HCT116 (cell line): Measurements from ENCODE around the gene NACC2. TPM values are rescaled to one million over a fixed set of nuclear protein-coding genes. Genes with fewer than 3 reads are reported as not detected.

ENCODE experiments used
- ATAC-seq: fragments of 200-7000 bp; cut with Tn5 transposase; 2 replicates; pipeline ENCODE4 v1.9.1; 2020; ENCODE audit warnings: mild to moderate bottlenecking, moderate library complexity
- BruUV-seq: library from RNA; stranded (reverse); fragments of 400-500 nt; replicated peaks from 2 replicates; lab custom pipeline; 2021; lab: Mats Ljungman, UMichigan
- CTCF ChIA-PET: fragments of 300-600 bp; sonication (Branson Sonifier 250); formaldehyde crosslinking; loops from one replicate; lab custom pipeline; 2021; ENCODE audit warnings: antibody characterized with exemption; lab: Charles Lee
- POLR2A ChIA-PET: fragments of 300-600, 350-600 bp; sonication (Branson Sonifier 250); formaldehyde crosslinking; loops from one replicate; lab custom pipeline; 2021; ENCODE audit warnings: antibody characterized with exemption; lab: Charles Lee
- RAD21 ChIA-PET, 2 experiments: fragments of 300-600 bp; sonication (Branson Sonifier 250); formaldehyde crosslinking; loops; one replicate each; lab custom pipeline; 2023; ENCODE audit warnings: low total read pairs in 2 of 2; ENCODE audit not compliant: uncharacterized antibody in 2 of 2, unreplicated experiment in 2 of 2, low non-redundant PET in 1 of 2; lab: Charles Lee
- DNase-seq: peaks from one replicate; pipeline ENCODE4 v3.0.0-alpha.2; 2010; ENCODE audit warnings: low read depth, low spot score
- H2AFZ ChIP-seq: fragments of 200-600 bp; shearing (Covaris generic), sonication (generic); 2 replicates; pipeline ENCODE4 v1.6.1; 2017; ENCODE audit warnings: low read depth, mixed run types, mixed read lengths, antibody characterized with exemption, low read length; ENCODE audit not compliant: poor library complexity, severe bottlenecking
- H3K27ac ChIP-seq: 2 replicates; pipeline ENCODE4 v1.5.1; 2012; ENCODE audit warnings: low read depth, low read length
- H3K27me3 ChIP-seq: fragments of 200-600 bp; sonication (generic); 2 replicates; pipeline ENCODE4 v1.6.1; 2016; ENCODE audit warnings: mixed run types, low read length, mixed read lengths; ENCODE audit not compliant: insufficient read depth
- H3K36me3 ChIP-seq, 2 experiments: fragments of 200-500 bp in 1 of 2; fragments of 200-600 bp in 1 of 2; sonication (Bioruptor generic) in 1 of 2; sonication (generic) in 1 of 2; 2 replicates each; pipeline versions ENCODE4 v1.5.1 to v1.6.1; 2014 to 2016; ENCODE audit warnings: low read length in 2 of 2, inconsistent platforms in 1 of 2, mixed read lengths in 1 of 2, mixed run types in 1 of 2; ENCODE audit not compliant: insufficient read depth in 2 of 2, control insufficient read depth in 1 of 2
- H3K4me1 ChIP-seq, 2 experiments: fragments of 200-600 bp in 1 of 2; sonication (generic) in 1 of 2; 2 replicates each; pipeline versions ENCODE4 v1.5.1 to v1.6.1; 2012 to 2017; ENCODE audit warnings: low read length in 2 of 2, inconsistent platforms in 1 of 2, mild to moderate bottlenecking in 1 of 2, mixed read lengths in 1 of 2, mixed run types in 1 of 2, moderate library complexity in 1 of 2; ENCODE audit not compliant: insufficient read depth in 2 of 2, control insufficient read depth in 1 of 2
- H3K4me2 ChIP-seq: fragments of 200-600 bp; sonication (generic); 2 replicates; pipeline ENCODE4 v1.6.1; 2017; ENCODE audit warnings: mixed run types, low read length, mixed read lengths
- H3K4me3 ChIP-seq, 2 experiments: fragments of 200-600 bp in 1 of 2; sonication (generic) in 1 of 2; replicated peaks in 1 of 2; 2 replicates each; pipeline ENCODE4 v1.5.1; 2011 to 2016; ENCODE audit warnings: low read length in 2 of 2, control low read depth in 1 of 2, low read depth in 1 of 2, mild to moderate bottlenecking in 1 of 2, mixed read lengths in 1 of 2, mixed run types in 1 of 2
- H3K79me2 ChIP-seq: fragments of 200-600 bp; sonication (generic); 2 replicates; pipeline ENCODE4 v1.6.1; 2017; ENCODE audit warnings: mild to moderate bottlenecking, mixed run types, low read length, moderate library complexity, mixed read lengths; ENCODE audit not compliant: insufficient read depth
- H3K9ac ChIP-seq: fragments of 200-600 bp; sonication (generic); 2 replicates; pipeline ENCODE4 v1.6.1; 2016; ENCODE audit warnings: low read length, mixed read lengths
- H3K9me2 ChIP-seq: fragments of 200-600 bp; sonication (generic), shearing (Covaris generic); 2 replicates; pipeline ENCODE4 v1.6.1; 2017; ENCODE audit warnings: mixed run types, mild to moderate bottlenecking, moderate library complexity; ENCODE audit not compliant: insufficient read depth
- H3K9me3 ChIP-seq, 2 experiments: fragments of 200-500 bp in 1 of 2; fragments of 200-600 bp in 1 of 2; sonication (Bioruptor generic) in 1 of 2; sonication (generic) in 1 of 2; 2 replicates each; pipeline ENCODE4 v1.6.1; 2014 to 2017; ENCODE audit warnings: low read length in 2 of 2, mixed read lengths in 2 of 2, inconsistent platforms in 1 of 2, low read depth in 1 of 2, mild to moderate bottlenecking in 1 of 2, mixed run types in 1 of 2, moderate library complexity in 1 of 2; ENCODE audit not compliant: control insufficient read depth in 1 of 2, insufficient read depth in 1 of 2
- H4K20me1 ChIP-seq: fragments of 200-600 bp; sonication (generic), shearing (Covaris generic); 2 replicates; pipeline ENCODE4 v1.6.1; 2017; ENCODE audit warnings: mixed run types, mild to moderate bottlenecking, moderate library complexity; ENCODE audit not compliant: insufficient read depth
- CBX3 ChIP-seq: IDR thresholded peaks from 2 replicates; pipeline ENCODE4 v1.6.1; 2012; ENCODE audit warnings: low read depth
- CEBPB ChIP-seq: IDR thresholded peaks from 2 replicates; pipeline ENCODE4 v1.6.1; 2012; ENCODE audit warnings: low read depth
- EZH2 ChIP-seq: fragments of 200-600 bp; sonication (generic); IDR thresholded peaks from 2 replicates; pipeline ENCODE4 v1.6.1; 2017; ENCODE audit warnings: antibody characterized with exemption, mixed run types
- EZH2phosphoT487 ChIP-seq: fragments of 200-600 bp; IDR thresholded peaks from 2 replicates; pipeline ENCODE4 v1.6.1; 2018; ENCODE audit warnings: antibody characterized with exemption, borderline replicate concordance
- FOSL1 ChIP-seq: IDR thresholded peaks from 2 replicates; pipeline ENCODE4 v1.6.1; 2012; ENCODE audit warnings: low read depth
- POLR2A ChIP-seq: IDR thresholded peaks from 2 replicates; pipeline ENCODE4 v1.7.0; 2011; ENCODE audit warnings: borderline replicate concordance; ENCODE audit not compliant: insufficient read depth, insufficient read length; ENCODE audit errors: extremely low read depth
- POLR2AphosphoS5 ChIP-seq: IDR thresholded peaks from 2 replicates; pipeline ENCODE4 v1.6.1; 2011; ENCODE audit warnings: mild to moderate bottlenecking, low read depth, low read length, moderate library complexity
- YY1 ChIP-seq: IDR thresholded peaks from 2 replicates; pipeline ENCODE4 v1.6.1; 2011; ENCODE audit warnings: low read length, low read depth, moderate library complexity, mild to moderate bottlenecking; ENCODE audit not compliant: insufficient replicate concordance; ENCODE audit errors: extremely low read depth
- intact Hi-C: fragments of 100-400 bp; cut with micrococcal nuclease; formaldehyde crosslinking; loops from 2 replicates; pipeline ENCODE4 v1.10.0; 2022
- total RNA-seq: library from RNA; stranded (reverse); gene quantifications from one replicate; pipeline ENCODE4 v1.2.1, GENCODE V29; 2021; ENCODE audit not compliant: unreplicated experiment
- TF ChIP-seq, protein P1 (sequence below): IDR thresholded peaks from 2 replicates; pipeline ENCODE4 v1.6.1; 2012

NACC2 gene
- total RNA-seq, 1 experiment from 2014 or later: 27.8 TPM

- ChIA-PET POLR2A (no interaction called here), CTCF (interaction anchor here (1.1 to 5.9 kb wide), 3 partner anchors 11 to 153 kb away, joined by 3 to 40 read pairs (median 30); no protein-coding TSS in a partner anchor), RAD21 (interaction anchor here (1.2 to 1.5 kb wide), 2 partner anchors 31 to 32 kb away, joined by 3 to 6 read pairs; no protein-coding TSS in a partner anchor)
- H3K4me3 ChIP-seq: no peak overlapping the region
- no peak overlapping the region for H3K9ac ChIP-seq
- peaks cover 17 to 32% of the 10 kb centered on the region in 2 experiments for H3K4me1 ChIP-seq
- H2AFZ ChIP-seq: no peak overlapping the region
- no peaks in the 10 kb centered on the region for H3K27me3 ChIP-seq
- intact Hi-C loops: loop anchor here (5.0 kb wide), 1 partner anchor 520 kb away; no protein-coding TSS in a partner anchor
- DNase-seq (no peak), ATAC-seq (no peak)
- H3K79me2 ChIP-seq: peaks cover 20% of the 10 kb centered on the region; the same call in 1 of the 2 replicates
- no peaks in the 10 kb centered on the region for H3K36me3 ChIP-seq
- H3K4me2 ChIP-seq: no peak overlapping the region
- H3K9me2 ChIP-seq: no peaks in the 10 kb centered on the region
- no peaks in the 10 kb centered on the region for H3K9me3 ChIP-seq
- no peaks in the 10 kb centered on the region for H4K20me1 ChIP-seq
- BruUV-seq: no TSS peak
- TF ChIP-seq EZH2 (no peak), FOSL1 (no peak), POLR2AphosphoS5 (no peak), EZH2phosphoT487 (no peak), CBX3 (no peak), CEBPB (no peak)
- TF ChIP-seq, protein P1, sequence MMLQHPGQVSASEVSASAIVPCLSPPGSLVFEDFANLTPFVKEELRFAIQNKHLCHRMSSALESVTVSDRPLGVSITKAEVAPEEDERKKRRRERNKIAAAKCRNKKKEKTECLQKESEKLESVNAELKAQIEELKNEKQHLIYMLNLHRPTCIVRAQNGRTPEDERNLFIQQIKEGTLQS: no peak
- no peak overlapping the region for H3K27ac ChIP-seq
Measured at GRCh38 chr9:136121801-136122200, 26.7 kb upstream of the NACC2 start.

GRCh38 chr9:136120438-136120844, 25.4 kb upstream of the NACC2 start:
- no peak for TF ChIP-seq CBX3
- TF ChIP-seq YY1: no peak
- TF ChIP-seq POLR2A: peak; percentile 32
- H3K36me3 ChIP-seq: no peaks in the 10 kb centered on the region
- RAD21 ChIA-PET: interaction anchor here in 1 of 2 experiments (1.5 kb wide), 1 partner anchor 31 kb away, joined by 6 read pairs; no protein-coding TSS in a partner anchor
- no peak overlapping the region for H2AFZ ChIP-seq
- POLR2A ChIA-PET: no interaction called here
- H3K4me1 ChIP-seq: peaks cover 17 to 32% of the 10 kb centered on the region in 2 experiments
- intact Hi-C loops: loop anchor here (5.0 kb wide), 1 partner anchor 518 kb away; no protein-coding TSS in a partner anchor
- no peaks in the 10 kb centered on the region for H3K27me3 ChIP-seq
- BruUV-seq: no TSS peak
- peaks cover 25% of the 10 kb centered on the region; the same call in 1 of the 2 replicates for H3K79me2 ChIP-seq
- no peaks in the 10 kb centered on the region for H3K9me3 ChIP-seq
- ATAC-seq (no peak), DNase-seq (no peak)
- H3K9me2 ChIP-seq: no peaks in the 10 kb centered on the region
- peak overlapping the region in 1 of 2 experiments; percentile 87; a peak in 1 of 4 replicates for H3K4me3 ChIP-seq
- peak overlapping the region; percentile 99 for H3K4me2 ChIP-seq
- no peaks in the 10 kb centered on the region for H4K20me1 ChIP-seq
- CTCF ChIA-PET: interaction anchor here (1.3 to 5.9 kb wide), 3 partner anchors 27 to 152 kb away, joined by 5 to 40 read pairs (median 30); no protein-coding TSS in a partner anchor
- H3K27ac ChIP-seq: peak overlapping the region; percentile 100
- peak overlapping the region; percentile 97 for H3K9ac ChIP-seq
